ENCODE measurements around the gene SH3BGRL. TPM values are rescaled to one million over a fixed set of nuclear protein-coding genes. Genes with fewer than 3 reads are reported as not detected.
A peak's percentile ranks its signal among the peaks of the same experiment; 100 is the strongest.

SH3BGRL gene
- total and polyA plus RNA-seq, 10 of the 15 experiments (the other 5 are each of a cell fraction or from before 2014, with no cell fraction given), result 75.6 to 178 (median 122) TPM

- H3K36me3 ChIP-seq (ENCODE audit: control insufficient read depth in 2 of 2, insufficient read depth in 2 of 2, low read length in 1 of 2), result no peaks in the 10 kb centered on the region
- POLR2A ChIA-PET, result no interaction called here
- H3K4me2 ChIP-seq (ENCODE audit: control insufficient read depth, insufficient read depth), result no peak overlapping the region
- no peaks in the 10 kb centered on the region for H3K9me3 ChIP-seq (replicated peaks; ENCODE audit: control insufficient read depth, insufficient read depth, low read length)
- FAIRE-seq (no peak), ATAC-seq (peak; percentile 28; the same call in 2 of the 3 replicates), DNase-seq (ENCODE audit: low read depth, low spot score) (no peak)
- no peak overlapping the region for H3K4me3 ChIP-seq
- in situ Hi-C loops (cut with MboI), result no loop called here
- intact Hi-C loops (cut with micrococcal nuclease; ENCODE audit: unreplicated experiment), result no loop called here
- SMC1A ChIA-PET (ENCODE audit: uncharacterized antibody, unreplicated experiment), result no interaction called here
- H2AFZ ChIP-seq (ENCODE audit: control insufficient read depth, low read depth, low read length), result no peak overlapping the region
- CTCF ChIA-PET, result interaction anchor here (1.2 kb wide), 1 partner anchor 14 kb away, joined by 3 read pairs; no protein-coding TSS in a partner anchor
- TF ChIP-seq MEF2A (IDR thresholded peaks at IDR 0.05; ENCODE audit: insufficient read depth, low read depth, low read length), result no peak
- TF ChIP-seq JUNB (IDR thresholded peaks at IDR 0.05), result 0 out of 2 replicates have a peak, but pooled peaks have one; percentile 17
- H3K4me1 ChIP-seq (ENCODE audit: control insufficient read depth, insufficient read depth, low read length), result no peaks in the 10 kb centered on the region
- no peak overlapping the region for H3K9ac ChIP-seq (ENCODE audit: control insufficient read depth, insufficient read depth, low read length)
- H3K27me3 ChIP-seq (replicated peaks in 1 of 2; ENCODE audit: control insufficient read depth in 2 of 2, insufficient read depth in 2 of 2, low read length in 1 of 2), result no peaks in the 10 kb centered on the region
- RAD21 ChIA-PET (ENCODE audit: unreplicated experiment), result no interaction called here
- H3K27ac ChIP-seq (ENCODE audit: control insufficient read depth, insufficient read depth), result no peak overlapping the region
- no TSS peak for BruUV-seq (replicated peaks)
- no peaks in the 10 kb centered on the region for H3K79me2 ChIP-seq (ENCODE audit: control insufficient read depth, insufficient read depth, low read length)
- H4K20me1 ChIP-seq (ENCODE audit: control insufficient read depth, insufficient read depth), result no peaks in the 10 kb centered on the region
- WGBS (ENCODE audit: insufficient coverage, insufficient replicate concordance, low lambda C conversion rate, missing lambda C conversion rate), result 6% methylated on average over 3 of the region's 3 CpGs
Observed at GRCh38 chrX:81168391-81168790, 33.5 kb upstream of the SH3BGRL start.

GRCh38 chrX:81174286-81174685 lies 27.6 kb upstream of the SH3BGRL start:
- no peaks in the 10 kb centered on the region for H3K79me2 ChIP-seq (ENCODE audit: control insufficient read depth, insufficient read depth, low read length)
- no peak overlapping the region for H2AFZ ChIP-seq (ENCODE audit: control insufficient read depth, low read depth, low read length)
- H3K27ac ChIP-seq (ENCODE audit: control insufficient read depth, insufficient read depth), result no peak overlapping the region
- ChIA-PET POLR2A (no interaction called here), CTCF (interaction anchor here (1.2 to 2.5 kb wide), 3 partner anchors 22 to 203 kb away, joined by 3 to 11 read pairs (median 3); no protein-coding TSS in a partner anchor), SMC1A (ENCODE audit: uncharacterized antibody, unreplicated experiment) (no interaction called here), RAD21 (ENCODE audit: unreplicated experiment) (interaction anchor here (2.7 kb wide), 1 partner anchor 203 kb away, joined by 6 read pairs; no protein-coding TSS in a partner anchor)
- no peaks in the 10 kb centered on the region for H3K36me3 ChIP-seq (ENCODE audit: control insufficient read depth in 2 of 2, insufficient read depth in 2 of 2, low read length in 1 of 2)
- no TSS peak for BruUV-seq (replicated peaks)
- no peaks in the 10 kb centered on the region for H4K20me1 ChIP-seq (ENCODE audit: control insufficient read depth, insufficient read depth)
- H3K4me1 ChIP-seq (ENCODE audit: control insufficient read depth, insufficient read depth, low read length), result no peaks in the 10 kb centered on the region
- intact Hi-C loops (cut with micrococcal nuclease; ENCODE audit: unreplicated experiment) (loop anchor here (1.0 kb wide), 1 partner anchor 203 kb away; no protein-coding TSS in a partner anchor), in situ Hi-C loops (cut with MboI) (no loop called here)
- no peak overlapping the region for H3K4me3 ChIP-seq
- no peaks in the 10 kb centered on the region for H3K9me3 ChIP-seq (replicated peaks; ENCODE audit: control insufficient read depth, insufficient read depth, low read length)
- H3K4me2 ChIP-seq (ENCODE audit: control insufficient read depth, insufficient read depth), result no peak overlapping the region
- peak; percentile 66 for ATAC-seq
- FAIRE-seq, result no peak
- 0% methylated on average over 1 of the region's 1 CpG for WGBS (ENCODE audit: insufficient coverage, insufficient replicate concordance, low lambda C conversion rate, missing lambda C conversion rate)
- DNase-seq (ENCODE audit: low read depth, low spot score), result no peak
- H3K9ac ChIP-seq (ENCODE audit: control insufficient read depth, insufficient read depth, low read length), result no peak overlapping the region
- H3K27me3 ChIP-seq (replicated peaks in 1 of 2; ENCODE audit: control insufficient read depth in 2 of 2, insufficient read depth in 2 of 2, low read length in 1 of 2), result no peaks in the 10 kb centered on the region
- TF ChIP-seq HSF1 (IDR thresholded peaks at IDR 0.05; ENCODE audit: low read depth, low read length) (no peak), RB1 (IDR thresholded peaks at IDR 0.05; ENCODE audit: borderline replicate concordance) (no peak), SMC3 (IDR thresholded peaks at IDR 0.05; ENCODE audit: borderline replicate concordance, low read length) (peak; percentile 18; the same call in 1 of the 2 replicates), CBX3 (IDR thresholded peaks at IDR 0.05; ENCODE audit: borderline replicate concordance, low read depth) (no peak), CTCF (IDR thresholded peaks at IDR 0.05 in 2 of 3, conservative IDR thresholded peaks at IDR 0.05 in 1 of 3; ENCODE audit: control insufficient read depth in 2 of 3, extremely low read depth in 1 of 3, insufficient read depth in 1 of 3, low read depth in 3 of 3, low read length in 3 of 3) (peak in 1 of 3 experiments; percentile 14; a peak in 2 of 6 replicates), RAD21 (IDR thresholded peaks at IDR 0.05; ENCODE audit: insufficient read depth, low read depth, low read length) (0 out of 2 replicates have a peak, but pooled peaks have one; percentile 13), RELB (IDR thresholded peaks at IDR 0.05; ENCODE audit: low read depth) (no peak), DPF2 (IDR thresholded peaks at IDR 0.05) (no peak), ATF7 (IDR thresholded peaks at IDR 0.05; ENCODE audit: low read depth) (no peak), LARP7 (IDR thresholded peaks at IDR 0.05) (no peak)
